Caco-2 (cell line): ENCODE measurements around the gene CCP110. TPM values are rescaled to one million over a fixed set of nuclear protein-coding genes. Genes with fewer than 3 reads are reported as not detected.

ENCODE experiments used
- BruUV-seq: library from RNA; stranded (reverse); fragments of 400-500 nt; replicated peaks from 2 replicates; lab custom pipeline; 2021; lab: Mats Ljungman, UMichigan
- CTCF ChIA-PET: fragments of 300-600 bp; sonication (Branson Sonifier 250); formaldehyde crosslinking; loops from one replicate; lab custom pipeline; 2022; ENCODE audit warnings: antibody characterized with exemption; lab: Charles Lee
- POLR2A ChIA-PET: fragments of 300-600 bp; sonication (Branson Sonifier 250); formaldehyde crosslinking; loops from one replicate; lab custom pipeline; 2022; ENCODE audit warnings: antibody characterized with exemption; lab: Charles Lee
- DNase-seq, 2 experiments: peaks; one replicate each; pipeline versions ENCODE4 v3.0.0 to v3.0.0-alpha.2; 2020 to 2022
- H3K27me3 ChIP-seq: replicated peaks from 2 replicates; pipeline ENCODE4 v1.6.0; 2011; ENCODE audit warnings: low read length; ENCODE audit not compliant: control insufficient read depth, insufficient read depth
- H3K36me3 ChIP-seq: 2 replicates; pipeline ENCODE4 v1.5.1; 2011; ENCODE audit warnings: low read length; ENCODE audit not compliant: control insufficient read depth, insufficient read depth
- H3K4me1 ChIP-seq: fragments of 250-450 bp; sonication (Bioruptor Pico); 2 replicates; pipeline ENCODE4 v1.5.1; 2020; ENCODE audit warnings: mild to moderate bottlenecking
- H3K4me3 ChIP-seq: 2 replicates; pipeline ENCODE4 v1.5.1; 2011; ENCODE audit warnings: low read depth, mild to moderate bottlenecking, control low read depth, low read length
- H3K9me3 ChIP-seq: fragments of 250-450 bp; sonication (Bioruptor Pico); 2 replicates; pipeline ENCODE4 v1.5.1; 2020; ENCODE audit warnings: mild to moderate bottlenecking, moderate library complexity
- H3K27ac Mint-ChIP-seq: one replicate; pipeline ENCODE4 v1.8.0; 2022; ENCODE audit warnings: mixed read lengths; ENCODE audit not compliant: unreplicated experiment
- H3K27me3 Mint-ChIP-seq: one replicate; pipeline ENCODE4 v1.8.0; 2022; ENCODE audit warnings: mixed read lengths; ENCODE audit not compliant: insufficient read depth, unreplicated experiment
- H3K36me3 Mint-ChIP-seq: one replicate; pipeline ENCODE4 v1.8.0; 2022; ENCODE audit warnings: mild to moderate bottlenecking, mixed read lengths; ENCODE audit not compliant: insufficient read depth, unreplicated experiment
- H3K4me1 Mint-ChIP-seq: one replicate; pipeline ENCODE4 v1.8.0; 2022; ENCODE audit warnings: low read depth, mixed read lengths; ENCODE audit not compliant: unreplicated experiment
- H3K4me3 Mint-ChIP-seq: one replicate; pipeline ENCODE4 v1.8.0; 2022; ENCODE audit warnings: mild to moderate bottlenecking, moderate library complexity, mixed read lengths; ENCODE audit not compliant: unreplicated experiment
- H3K9me3 Mint-ChIP-seq: one replicate; pipeline ENCODE4 v1.8.0; 2022; ENCODE audit warnings: mixed read lengths; ENCODE audit not compliant: unreplicated experiment
- intact Hi-C: fragments of 100-400 bp; cut with micrococcal nuclease; formaldehyde crosslinking; loops from one replicate; pipeline ENCODE4 v1.10.0; 2022; ENCODE audit not compliant: unreplicated experiment
- total RNA-seq: library from RNA; stranded (reverse); gene quantifications from 2 replicates; pipeline ENCODE4 v1.2.3, GENCODE V29; 2022
- TF ChIP-seq, protein P1 (sequence below), 2 experiments: fragments of 200-600 bp in 1 of 2; IDR thresholded peaks; 1 replicate in 1 of 2; 2 replicates in 1 of 2; pipeline versions ENCODE4 v1.5.1 to v1.8.0; 2011 to 2022; ENCODE audit warnings: antibody characterized with exemption in 1 of 2, control low read depth in 1 of 2, inconsistent platforms in 1 of 2, low read depth in 1 of 2, low read length in 1 of 2, mild to moderate bottlenecking in 1 of 2, moderate library complexity in 1 of 2; ENCODE audit not compliant: insufficient read depth in 1 of 2, severe bottlenecking in 1 of 2, unreplicated experiment in 1 of 2

Gene CCP110
- total RNA-seq, 1 experiment from 2014 or later, result 7.5 TPM

DNA sequence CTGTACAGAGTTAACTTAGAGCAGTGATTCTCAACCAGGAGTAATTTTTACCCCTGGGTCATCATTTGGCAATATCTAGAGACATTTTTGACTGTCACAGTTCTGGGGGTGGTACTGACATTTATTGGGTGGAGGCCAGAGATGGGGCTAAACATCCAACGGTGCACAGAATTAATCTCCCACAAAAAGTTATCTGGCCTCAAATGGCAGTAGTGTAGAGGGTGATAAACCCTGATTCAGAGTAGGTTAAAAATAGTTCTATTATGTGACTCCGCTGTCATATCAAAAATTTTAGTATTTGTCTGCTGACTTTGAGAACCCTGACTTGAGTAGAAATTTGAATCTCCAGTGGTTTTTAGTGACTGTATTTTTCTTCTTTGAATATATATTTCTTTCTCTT lies 50.9 kb downstream of the CCP110 start:
- H3K36me3 Mint-ChIP-seq, result no peaks in the 10 kb centered on the region
- no TSS peak for BruUV-seq

DNA sequence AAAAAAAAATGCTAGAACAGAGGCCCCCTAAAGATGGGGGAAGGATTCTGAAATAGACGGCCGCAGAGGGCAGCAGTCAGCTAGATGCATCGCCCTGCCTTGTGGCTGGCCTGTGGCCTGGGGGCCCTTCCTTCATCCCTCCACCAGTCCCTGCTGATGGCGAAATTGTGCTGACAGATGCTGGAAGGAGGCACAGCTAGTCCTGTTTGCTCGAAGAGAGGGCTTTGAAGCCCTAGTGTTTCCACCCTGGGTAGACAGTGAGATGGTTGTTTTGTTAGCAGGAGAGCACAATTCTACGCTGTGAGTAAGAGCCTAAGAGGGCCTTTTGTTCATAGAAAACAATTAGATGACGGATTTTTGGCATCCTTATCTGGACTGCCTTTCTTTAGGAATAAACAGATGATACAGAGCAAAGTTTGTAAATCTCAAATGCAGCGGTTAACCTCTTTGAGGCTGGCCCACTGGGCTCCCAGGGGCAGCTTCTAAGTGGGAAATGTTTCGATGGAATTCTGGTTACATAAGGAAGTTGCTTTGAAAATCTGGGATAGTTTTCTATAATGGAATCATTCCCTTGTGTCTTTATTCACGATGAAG lies 54.7 kb downstream of the CCP110 start:
- Histone ChIP-seq H3K27me3 (no peaks in the 10 kb centered on the region), H3K4me3 (no peak overlapping the region), H3K4me1 (no peaks in the 10 kb centered on the region), H3K36me3 (no peaks in the 10 kb centered on the region), H3K9me3 (no peaks in the 10 kb centered on the region)
- no peak overlapping the region for H3K4me3 Mint-ChIP-seq
- H3K4me1 Mint-ChIP-seq, result no peaks in the 10 kb centered on the region
- CTCF ChIA-PET, result interaction anchor here (0.5 to 0.7 kb wide), 2 partner anchors 293 to 807 kb away, joined by 3 to 8 read pairs; partner anchors contain the start of gene CLEC19A
- POLR2A ChIA-PET, result no interaction called here
- BruUV-seq, result no TSS peak
- H3K36me3 Mint-ChIP-seq, result no peaks in the 10 kb centered on the region
- no peak overlapping the region for H3K27ac Mint-ChIP-seq
- no peak for DNase-seq
- no peaks in the 10 kb centered on the region for H3K27me3 Mint-ChIP-seq
- intact Hi-C loops, result no loop called here
- TF ChIP-seq, protein P1, sequence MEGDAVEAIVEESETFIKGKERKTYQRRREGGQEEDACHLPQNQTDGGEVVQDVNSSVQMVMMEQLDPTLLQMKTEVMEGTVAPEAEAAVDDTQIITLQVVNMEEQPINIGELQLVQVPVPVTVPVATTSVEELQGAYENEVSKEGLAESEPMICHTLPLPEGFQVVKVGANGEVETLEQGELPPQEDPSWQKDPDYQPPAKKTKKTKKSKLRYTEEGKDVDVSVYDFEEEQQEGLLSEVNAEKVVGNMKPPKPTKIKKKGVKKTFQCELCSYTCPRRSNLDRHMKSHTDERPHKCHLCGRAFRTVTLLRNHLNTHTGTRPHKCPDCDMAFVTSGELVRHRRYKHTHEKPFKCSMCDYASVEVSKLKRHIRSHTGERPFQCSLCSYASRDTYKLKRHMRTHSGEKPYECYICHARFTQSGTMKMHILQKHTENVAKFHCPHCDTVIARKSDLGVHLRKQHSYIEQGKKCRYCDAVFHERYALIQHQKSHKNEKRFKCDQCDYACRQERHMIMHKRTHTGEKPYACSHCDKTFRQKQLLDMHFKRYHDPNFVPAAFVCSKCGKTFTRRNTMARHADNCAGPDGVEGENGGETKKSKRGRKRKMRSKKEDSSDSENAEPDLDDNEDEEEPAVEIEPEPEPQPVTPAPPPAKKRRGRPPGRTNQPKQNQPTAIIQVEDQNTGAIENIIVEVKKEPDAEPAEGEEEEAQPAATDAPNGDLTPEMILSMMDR (IDR thresholded peaks at IDR 0.05; ENCODE audit: insufficient read depth in 1 of 2, low read depth in 1 of 2, low read length in 1 of 2, severe bottlenecking in 1 of 2, unreplicated experiment in 1 of 2), result no peak
- H3K9me3 Mint-ChIP-seq, result no peaks in the 10 kb centered on the region

More for the DNA sequence above, 50.9 kb downstream of the CCP110 start:
- no peaks in the 10 kb centered on the region for H3K36me3 ChIP-seq
- DNase-seq, result no peak
- POLR2A ChIA-PET, result no interaction called here
- H3K4me1 ChIP-seq, result no peaks in the 10 kb centered on the region
- intact Hi-C loops, result no loop called here
- H3K4me3 Mint-ChIP-seq, result no peak overlapping the region
- no peaks in the 10 kb centered on the region for H3K9me3 ChIP-seq
- no peaks in the 10 kb centered on the region for H3K9me3 Mint-ChIP-seq
- H3K4me1 Mint-ChIP-seq, result no peaks in the 10 kb centered on the region
- no peak overlapping the region for H3K4me3 ChIP-seq
- CTCF ChIA-PET, result no interaction called here
- H3K27ac Mint-ChIP-seq, result no peak overlapping the region
- no peaks in the 10 kb centered on the region for H3K27me3 ChIP-seq
- TF ChIP-seq, protein P1 (IDR thresholded peaks at IDR 0.05; ENCODE audit: insufficient read depth in 1 of 2, low read depth in 1 of 2, low read length in 1 of 2, severe bottlenecking in 1 of 2, unreplicated experiment in 1 of 2), result no peak
- H3K27me3 Mint-ChIP-seq, result no peaks in the 10 kb centered on the region

DNA sequence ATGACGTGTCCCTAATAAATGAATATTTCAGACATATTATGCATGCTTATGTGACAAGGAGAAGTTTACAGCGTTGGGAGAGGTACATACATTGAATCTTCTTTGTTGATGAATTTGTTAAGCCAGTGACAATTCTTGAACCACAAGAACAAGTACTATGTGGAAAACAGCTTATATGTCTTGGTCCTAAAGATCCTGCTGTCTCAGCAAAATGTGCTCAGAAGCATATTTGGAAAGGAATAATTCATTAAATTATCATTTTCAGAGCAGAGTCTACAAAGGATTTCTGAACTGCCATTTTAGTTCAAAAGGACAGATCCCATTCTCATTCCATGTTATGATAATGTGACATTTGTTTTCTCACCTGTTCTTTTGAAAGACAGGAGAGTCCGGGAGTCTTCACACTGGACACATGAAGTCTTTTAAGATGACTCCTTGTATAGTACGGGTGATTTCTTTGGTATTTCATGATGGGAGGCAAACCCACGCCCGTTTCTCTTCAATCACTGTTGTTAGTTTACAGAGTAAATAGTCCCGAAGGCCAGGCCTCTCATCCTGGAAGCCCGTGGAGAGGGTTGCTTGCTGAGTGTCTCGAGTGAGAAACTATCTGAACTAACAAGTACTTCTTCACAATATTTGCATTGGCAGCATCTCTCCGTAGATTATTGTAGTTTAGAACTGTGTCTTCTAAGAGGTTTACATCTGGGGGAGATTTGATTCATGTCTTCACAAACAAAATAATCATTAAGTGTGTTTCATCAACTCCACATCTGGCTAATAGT lies 58.5 kb downstream of the CCP110 start:
- no peak overlapping the region for H3K4me3 Mint-ChIP-seq
- H3K4me3 ChIP-seq, result no peak overlapping the region
- no peaks in the 10 kb centered on the region for H3K9me3 ChIP-seq
- H3K27me3 Mint-ChIP-seq, result no peaks in the 10 kb centered on the region
- no peaks in the 10 kb centered on the region for H3K9me3 Mint-ChIP-seq
- H3K36me3 ChIP-seq, result no peaks in the 10 kb centered on the region
- no peaks in the 10 kb centered on the region for H3K27me3 ChIP-seq
- CTCF ChIA-PET, result no interaction called here
- no peaks in the 10 kb centered on the region for H3K4me1 Mint-ChIP-seq
- no peaks in the 10 kb centered on the region for H3K4me1 ChIP-seq
- no peaks in the 10 kb centered on the region for H3K36me3 Mint-ChIP-seq
- TF ChIP-seq, protein P1 (IDR thresholded peaks at IDR 0.05; ENCODE audit: insufficient read depth in 1 of 2, low read depth in 1 of 2, low read length in 1 of 2, severe bottlenecking in 1 of 2, unreplicated experiment in 1 of 2), result no peak
- intact Hi-C loops, result no loop called here
- POLR2A ChIA-PET, result no interaction called here
- BruUV-seq, result no TSS peak
- H3K27ac Mint-ChIP-seq, result no peak overlapping the region
- DNase-seq, result no peak
